H9 (cell line): ENCODE data around the gene TMEM238. TPM values are rescaled to one million over a fixed set of nuclear protein-coding genes. Genes with fewer than 3 reads are reported as not detected.

Experiments
- DNase-seq: peaks from one replicate; pipeline ENCODE4 v3.0.0-alpha.2; 2017
- H2AFZ ChIP-seq: one replicate; pipeline ENCODE4 v1.6.1; 2013; ENCODE audit warnings: mild to moderate bottlenecking, low read length, control low read depth, moderate library complexity
- H2AK5ac ChIP-seq: 2 replicates; pipeline ENCODE4 v1.6.1; 2013; ENCODE audit warnings: low read length, control low read depth, mixed read lengths; ENCODE audit not compliant: insufficient read length
- H2BK120ac ChIP-seq: one replicate; pipeline ENCODE4 v1.6.1; 2013; ENCODE audit warnings: low read depth, mild to moderate bottlenecking, low read length, control low read depth, inconsistent platforms; ENCODE audit not compliant: poor library complexity, severe bottlenecking
- H2BK12ac ChIP-seq: 2 replicates; pipeline ENCODE4 v1.6.1; 2013; ENCODE audit warnings: low read length, control low read depth, mixed read lengths, low read depth; ENCODE audit not compliant: insufficient read length
- H2BK15ac ChIP-seq: 2 replicates; pipeline ENCODE4 v1.6.1; 2013; ENCODE audit warnings: low read depth, low read length, control low read depth
- H2BK20ac ChIP-seq: one replicate; pipeline ENCODE4 v1.6.1; 2013; ENCODE audit warnings: low read depth, mild to moderate bottlenecking, low read length, control low read depth, inconsistent platforms; ENCODE audit not compliant: poor library complexity, severe bottlenecking
- H2BK5ac ChIP-seq: 2 replicates; pipeline ENCODE4 v1.6.1; 2013; ENCODE audit warnings: low read length, control low read depth, mixed read lengths; ENCODE audit not compliant: insufficient read length
- H3K14ac ChIP-seq: 2 replicates; pipeline ENCODE4 v1.6.1; 2013; ENCODE audit warnings: low read length, control low read depth; ENCODE audit not compliant: insufficient read depth
- H3K18ac ChIP-seq: 2 replicates; pipeline ENCODE4 v1.6.1; 2013; ENCODE audit warnings: low read depth, mild to moderate bottlenecking, mixed read lengths, low read length, control low read depth; ENCODE audit not compliant: insufficient read length
- H3K23ac ChIP-seq: 2 replicates; pipeline ENCODE4 v1.6.1; 2013; ENCODE audit warnings: low read length, control low read depth, mixed read lengths, low read depth; ENCODE audit not compliant: insufficient read length
- H3K23me2 ChIP-seq: 2 replicates; pipeline ENCODE4 v1.6.1; 2013; ENCODE audit warnings: low read depth, mild to moderate bottlenecking, mixed read lengths, low read length, control low read depth; ENCODE audit not compliant: insufficient read length, poor library complexity, severe bottlenecking
- H3K27ac ChIP-seq: 2 replicates; pipeline ENCODE4 v1.5.1; 2013; ENCODE audit warnings: low read length, control low read depth, mixed read lengths, low read depth; ENCODE audit not compliant: insufficient read length
- H3K27me3 ChIP-seq: 2 replicates; pipeline ENCODE4 v1.6.1; 2013; ENCODE audit warnings: low read length, control low read depth, inconsistent platforms; ENCODE audit not compliant: insufficient read depth
- H3K4ac ChIP-seq: 2 replicates; pipeline ENCODE4 v1.6.1; 2013; ENCODE audit warnings: low read depth, mild to moderate bottlenecking, control low read depth, inconsistent platforms, low read length, moderate library complexity
- H3K4me1 ChIP-seq: 2 replicates; pipeline ENCODE4 v1.6.1; 2013; ENCODE audit warnings: low read length, control low read depth, inconsistent platforms; ENCODE audit not compliant: insufficient read depth
- H3K4me2 ChIP-seq: 2 replicates; pipeline ENCODE4 v1.6.1; 2013; ENCODE audit warnings: low read length, control low read depth, mixed read lengths; ENCODE audit not compliant: insufficient read length, insufficient read depth
- H3K56ac ChIP-seq: 2 replicates; pipeline ENCODE4 v1.6.1; 2013; ENCODE audit warnings: low read depth, mild to moderate bottlenecking, mixed read lengths, low read length, control low read depth; ENCODE audit not compliant: insufficient read length
- H3K79me1 ChIP-seq: 2 replicates; pipeline ENCODE4 v1.6.1; 2013; ENCODE audit warnings: low read depth, mild to moderate bottlenecking, moderate library complexity, low read length, control low read depth, inconsistent platforms; ENCODE audit not compliant: insufficient read depth, poor library complexity, severe bottlenecking
- H3K79me2 ChIP-seq: 2 replicates; pipeline ENCODE4 v1.6.1; 2013; ENCODE audit warnings: low read length, control low read depth, inconsistent platforms; ENCODE audit not compliant: insufficient read depth
- H3K9ac ChIP-seq: 2 replicates; pipeline ENCODE4 v1.6.1; 2013; ENCODE audit warnings: low read length, control low read depth, mixed read lengths; ENCODE audit not compliant: insufficient read length; ENCODE audit errors: extremely low read depth
- H3K9me3 ChIP-seq: one replicate; pipeline ENCODE4 v1.6.1; 2013; ENCODE audit warnings: low read depth, low read length, inconsistent platforms; ENCODE audit not compliant: control insufficient read depth
- H3T11ph ChIP-seq: one replicate; pipeline ENCODE4 v1.6.1; 2013; ENCODE audit warnings: mild to moderate bottlenecking, low read length, control low read depth, inconsistent platforms
- H4K20me1 ChIP-seq: one replicate; pipeline ENCODE4 v1.6.1; 2013; ENCODE audit not compliant: control insufficient read depth, insufficient read length, insufficient read depth
- H4K5ac ChIP-seq: 2 replicates; pipeline ENCODE4 v1.6.1; 2013; ENCODE audit warnings: low read depth, mild to moderate bottlenecking, mixed read lengths, low read length, control low read depth; ENCODE audit not compliant: insufficient read length
- H4K8ac ChIP-seq: replicated peaks from 2 replicates; pipeline ENCODE4 v1.6.1; 2013; ENCODE audit warnings: low read length, control low read depth, mixed read lengths, low read depth; ENCODE audit not compliant: insufficient read length
- H4K91ac ChIP-seq: 2 replicates; pipeline ENCODE4 v1.6.1; 2013; ENCODE audit warnings: low read depth, mild to moderate bottlenecking, moderate library complexity, mixed read lengths, low read length, control low read depth; ENCODE audit not compliant: insufficient read length
- H3K27ac Mint-ChIP-seq, 3 experiments: 2 replicates in 2 of 3; 3 replicates in 1 of 3; pipeline ENCODE4 v1.8.0; 2020 to 2021; ENCODE audit warnings: mixed read lengths in 3 of 3, mild to moderate bottlenecking in 1 of 3, moderate library complexity in 1 of 3
- H3K27me3 Mint-ChIP-seq: 2 replicates; pipeline ENCODE4 v1.8.0; 2021; ENCODE audit warnings: low read depth, mild to moderate bottlenecking, moderate library complexity, mixed read lengths
- H3K36me3 Mint-ChIP-seq, 3 experiments: 2 replicates in 2 of 3; 3 replicates in 1 of 3; pipeline ENCODE4 v1.8.0; 2020 to 2021; ENCODE audit warnings: low read depth in 3 of 3, mixed read lengths in 3 of 3; ENCODE audit not compliant: insufficient read depth in 1 of 3
- H3K4me1 Mint-ChIP-seq, 2 experiments: 2 replicates each; pipeline ENCODE4 v1.8.0; 2020; ENCODE audit warnings: mixed read lengths in 2 of 2
- H3K4me3 Mint-ChIP-seq, 2 experiments: 2 replicates in 1 of 2; 3 replicates in 1 of 2; pipeline ENCODE4 v1.8.0; 2020 to 2021; ENCODE audit warnings: mild to moderate bottlenecking in 2 of 2, mixed read lengths in 2 of 2, moderate library complexity in 1 of 2
- H3K9me3 Mint-ChIP-seq, 2 experiments: 2 replicates in 1 of 2; 3 replicates in 1 of 2; pipeline ENCODE4 v1.8.0; 2020; ENCODE audit warnings: mild to moderate bottlenecking in 2 of 2, mixed read lengths in 2 of 2, moderate library complexity in 1 of 2
- WGBS: extraction: QIAGEN DNeasy Blood & Tissue Kit; methylation state at CpG from one replicate; pipeline ENCODE4 v1.1.7; 2013; ENCODE audit warnings: missing lambda C conversion rate, low lambda C conversion rate, mixed read lengths; ENCODE audit not compliant: insufficient read length; ENCODE audit errors: extremely low coverage; 5-methylcytosine and 5-hydroxymethylcytosine counted together
- total RNA-seq: library from RNA; stranded (reverse); gene quantifications from 2 replicates; pipeline ENCODE4 v1.2.1, GENCODE V29; 2021
- TF ChIP-seq, protein P1 (sequence below): fragments of 200-600 bp; sonication (generic); conservative IDR thresholded peaks from 3 replicates; pipeline ENCODE4 v1.8.0; 2021; ENCODE audit warnings: antibody characterized with exemption, mild to moderate bottlenecking

Gene TMEM238
- total RNA-seq, 1 experiment from 2014 or later: 4.8 TPM

DNA sequence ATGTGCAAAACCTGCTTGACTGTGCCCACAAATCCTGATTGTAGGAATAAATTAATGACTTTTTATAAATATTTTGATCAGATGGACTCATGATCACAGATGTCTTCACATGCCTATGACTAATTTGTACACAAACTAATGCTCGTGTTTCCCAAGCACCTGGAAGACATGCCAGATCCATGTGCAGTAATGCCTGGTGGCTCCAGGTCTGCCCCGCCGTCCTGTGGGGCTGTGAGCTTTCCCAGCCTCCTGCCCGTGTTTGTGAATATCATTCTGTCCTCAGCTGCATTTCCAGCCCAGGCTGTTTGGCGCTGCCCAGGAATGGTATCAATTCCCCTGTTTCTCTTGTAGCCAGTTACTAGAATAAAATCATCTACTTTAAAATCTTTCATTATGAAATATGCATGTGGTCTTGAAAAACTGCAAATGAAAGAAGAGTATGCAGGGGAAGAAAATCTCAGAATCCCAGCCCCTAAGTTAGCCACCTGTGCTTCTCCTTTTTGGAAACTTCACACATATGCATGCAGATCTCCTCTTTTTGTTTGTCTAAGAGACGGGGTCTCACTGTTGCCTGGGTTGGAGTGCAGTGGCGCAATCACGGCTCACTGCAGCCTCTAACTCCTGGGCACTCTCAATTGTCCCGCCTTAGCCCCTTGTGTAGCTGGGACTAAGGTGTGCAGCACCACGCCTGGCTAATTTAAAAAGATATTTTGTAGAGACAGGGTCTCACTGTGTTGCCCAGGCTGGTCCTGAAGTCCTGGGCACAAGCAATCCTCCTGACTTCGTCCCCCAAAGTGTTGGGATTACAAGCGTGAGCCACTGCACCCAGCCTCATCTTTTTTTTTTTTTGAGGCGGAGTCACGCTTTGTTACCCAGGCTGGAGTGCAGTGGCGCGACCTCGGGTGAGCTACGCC lies 7.9 kb upstream of the TMEM238 start:
- no peak overlapping the region for H2BK12ac ChIP-seq
- DNase-seq: no peak
- H3K9ac ChIP-seq: no peak overlapping the region
- H4K8ac ChIP-seq: no peak overlapping the region
- H3K4me1 Mint-ChIP-seq: peaks cover 54 to 63% of the 10 kb centered on the region in 2 experiments
- H3K79me1 ChIP-seq: peaks cover 13% of the 10 kb centered on the region
- peaks cover 4% of the 10 kb centered on the region for H3K4me1 ChIP-seq
- H3K36me3 Mint-ChIP-seq: peaks cover 28 to 38% (median 30%) of the 10 kb centered on the region in 3 experiments
- no peak overlapping the region for H4K91ac ChIP-seq
- H2AFZ ChIP-seq: no peak overlapping the region
- no peaks in the 10 kb centered on the region for H3K9me3 ChIP-seq
- no peak overlapping the region for H3K18ac ChIP-seq
- no peak overlapping the region for H3T11ph ChIP-seq
- H3K23me2 ChIP-seq: peaks cover under 1% of the 10 kb centered on the region
- no peak overlapping the region for H2BK15ac ChIP-seq
- no peak overlapping the region for H3K14ac ChIP-seq
- no peak overlapping the region for H2BK120ac ChIP-seq
- peak overlapping the region in 1 of 3 experiments; percentile 70; a peak in 3 of 7 replicates for H3K27ac Mint-ChIP-seq
- no peaks in the 10 kb centered on the region for H3K27me3 ChIP-seq
- no peak overlapping the region for H3K4me2 ChIP-seq
- H3K4ac ChIP-seq: no peak overlapping the region
- no peak overlapping the region for H2AK5ac ChIP-seq
- TF ChIP-seq, protein P1, sequence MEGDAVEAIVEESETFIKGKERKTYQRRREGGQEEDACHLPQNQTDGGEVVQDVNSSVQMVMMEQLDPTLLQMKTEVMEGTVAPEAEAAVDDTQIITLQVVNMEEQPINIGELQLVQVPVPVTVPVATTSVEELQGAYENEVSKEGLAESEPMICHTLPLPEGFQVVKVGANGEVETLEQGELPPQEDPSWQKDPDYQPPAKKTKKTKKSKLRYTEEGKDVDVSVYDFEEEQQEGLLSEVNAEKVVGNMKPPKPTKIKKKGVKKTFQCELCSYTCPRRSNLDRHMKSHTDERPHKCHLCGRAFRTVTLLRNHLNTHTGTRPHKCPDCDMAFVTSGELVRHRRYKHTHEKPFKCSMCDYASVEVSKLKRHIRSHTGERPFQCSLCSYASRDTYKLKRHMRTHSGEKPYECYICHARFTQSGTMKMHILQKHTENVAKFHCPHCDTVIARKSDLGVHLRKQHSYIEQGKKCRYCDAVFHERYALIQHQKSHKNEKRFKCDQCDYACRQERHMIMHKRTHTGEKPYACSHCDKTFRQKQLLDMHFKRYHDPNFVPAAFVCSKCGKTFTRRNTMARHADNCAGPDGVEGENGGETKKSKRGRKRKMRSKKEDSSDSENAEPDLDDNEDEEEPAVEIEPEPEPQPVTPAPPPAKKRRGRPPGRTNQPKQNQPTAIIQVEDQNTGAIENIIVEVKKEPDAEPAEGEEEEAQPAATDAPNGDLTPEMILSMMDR: no peak
- peak overlapping the region; percentile 39 to 54; a peak in 3 of 5 replicates for H3K4me3 Mint-ChIP-seq
- H4K20me1 ChIP-seq: peaks cover 3% of the 10 kb centered on the region
- H3K56ac ChIP-seq: no peak overlapping the region
- H3K27ac ChIP-seq: no peak overlapping the region
- peaks cover 8% of the 10 kb centered on the region; the same call in 1 of the 2 replicates for H3K79me2 ChIP-seq
- H3K23ac ChIP-seq: no peak overlapping the region
- no peak overlapping the region for H2BK5ac ChIP-seq
- H3K9me3 Mint-ChIP-seq: no peaks in the 10 kb centered on the region
- WGBS: no CpG with 5 or more reads among the region's 18 CpGs
- H3K27me3 Mint-ChIP-seq: no peaks in the 10 kb centered on the region; the same call in none of the 2 replicates
- H2BK20ac ChIP-seq: no peak overlapping the region
- H4K5ac ChIP-seq: no peak overlapping the region
